Esophagus muscularis mucosa (tissue), 3 donors: ENCODE results near the gene DHRS13.

Experiments used
- CTCF ChIP-seq, 3 experiments: fragments of 200-600 bp in 2 of 3; fragments of 450-650 bp in 1 of 3; sonication (generic) in 2 of 3; IDR thresholded peaks; one replicate each; pipeline ENCODE4 v1.5.1; 2017 to 2019; ENCODE audit warnings: antibody characterized with exemption in 3 of 3, mild to moderate bottlenecking in 2 of 3, moderate library complexity in 1 of 3
- POLR2A ChIP-seq: fragments of 450-650 bp; IDR thresholded peaks from one replicate; pipeline ENCODE4 v1.6.1; 2017; ENCODE audit warnings: antibody characterized with exemption, moderate library complexity, mild to moderate bottlenecking, low read depth

DNA sequence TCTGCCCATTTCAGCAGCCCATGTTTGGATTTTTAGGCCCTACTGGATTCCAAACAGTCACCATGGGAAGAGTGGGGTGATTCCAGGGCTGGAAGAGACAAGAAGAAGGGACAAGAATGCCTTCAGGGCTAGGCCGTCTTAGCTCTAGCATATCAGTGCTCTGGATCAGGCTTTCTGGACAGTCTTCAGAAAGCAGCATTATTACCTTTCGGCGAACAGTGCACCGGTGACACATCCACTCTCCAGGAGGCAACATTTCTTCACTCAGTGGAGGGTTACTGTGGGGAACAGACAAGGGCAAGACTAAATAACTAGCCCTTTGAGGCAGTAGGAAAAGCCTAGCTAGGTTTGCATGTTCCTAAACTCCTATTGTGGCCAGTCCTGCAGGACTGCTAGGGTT lies 23.9 kb upstream of the DHRS13 start:
- TF ChIP-seq CTCF (IDR thresholded peaks at IDR 0.05), result no peak
- no peak for TF ChIP-seq POLR2A
